Naive B cell (primary cell): ENCODE measurements around the gene SLC22A2. TPM values are rescaled to one million over a fixed set of nuclear protein-coding genes. Genes with fewer than 3 reads are reported as not detected.

Experiments used
- ATAC-seq, 2 donors: fragments of 150-1000 bp; cut with Tn5 transposase; 2 replicates each; pipeline ENCODE4 v1.10.0; 2021; ENCODE audit warnings: low read depth in 2 of 2, mild to moderate bottlenecking in 2 of 2, moderate library complexity in 2 of 2
- DNase-seq: peaks from one replicate; pipeline ENCODE4 v3.0.0; 2022
- H3K27ac Mint-ChIP-seq, 6 donors: one replicate each; pipeline ENCODE4 v1.8.0; 2020 to 2022; ENCODE audit warnings: mild to moderate bottlenecking in 6 of 6, mixed read lengths in 6 of 6, moderate library complexity in 5 of 6, inconsistent platforms in 2 of 6
- H3K27me3 Mint-ChIP-seq, 3 donors: one replicate each; pipeline ENCODE4 v1.8.0; 2021 to 2022; ENCODE audit warnings: mixed read lengths in 3 of 3, mild to moderate bottlenecking in 1 of 3
- H3K36me3 Mint-ChIP-seq, 2 donors: one replicate each; pipeline ENCODE4 v1.8.0; 2020 to 2022; ENCODE audit warnings: mixed read lengths in 2 of 2, inconsistent platforms in 1 of 2, mild to moderate bottlenecking in 1 of 2
- H3K4me1 Mint-ChIP-seq, 3 donors: one replicate each; pipeline ENCODE4 v1.8.0; 2020 to 2022; ENCODE audit warnings: mixed read lengths in 3 of 3, inconsistent platforms in 1 of 3, mild to moderate bottlenecking in 1 of 3, moderate library complexity in 1 of 3
- H3K4me3 Mint-ChIP-seq, 8 donors: one replicate each; pipeline ENCODE4 v1.8.0; 2020 to 2022; ENCODE audit warnings: mild to moderate bottlenecking in 8 of 8, mixed read lengths in 8 of 8, moderate library complexity in 8 of 8, inconsistent platforms in 2 of 8
- H3K9me3 Mint-ChIP-seq, 7 donors: one replicate each; pipeline ENCODE4 v1.8.0; 2020 to 2022; ENCODE audit warnings: mixed read lengths in 7 of 7, mild to moderate bottlenecking in 5 of 7, inconsistent platforms in 2 of 7, moderate library complexity in 1 of 7
- polyA plus RNA-seq, 6 donors: library from polyadenylated mRNA; unstranded; fragments of 300-500 nt; fragmentation: Illumina TruSeq; gene quantifications; one replicate each; pipeline ENCODE4 v1.2.3, GENCODE V29; 2021; ENCODE audit warnings: low read depth in 6 of 6

SLC22A2 gene
- polyA plus RNA-seq, 6 donors from 2014 or later: not detected

DNA sequence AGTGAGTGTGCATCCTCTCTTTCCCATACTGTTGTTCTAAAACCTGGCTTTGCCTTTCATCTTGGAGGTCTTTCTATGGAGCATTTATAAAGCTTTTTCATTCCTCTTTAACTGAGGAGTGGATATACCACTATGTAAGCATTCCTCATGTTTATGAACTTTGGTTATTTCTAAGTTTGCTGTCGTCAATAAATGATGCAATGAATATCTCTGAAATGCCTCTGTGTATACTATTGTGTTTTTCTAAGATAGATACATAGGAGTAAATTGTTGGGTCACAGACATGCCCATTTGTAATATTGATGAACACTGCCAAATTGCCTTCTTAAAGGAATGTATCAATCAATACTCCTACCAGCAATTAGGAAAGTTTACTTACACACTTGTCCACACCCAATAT is 53.9 kb downstream of the SLC22A2 start:
- Mint-ChIP-seq H3K36me3 (peaks cover 0 to 9% of the 10 kb centered on the region in 2 donors), H3K27me3 (peaks cover 10 to 25% (median 14%) of the 10 kb centered on the region in 3 donors), H3K4me3 (no peak overlapping the region), H3K27ac (no peak overlapping the region), H3K9me3 (peaks cover 6 to 29% (median 15%) of the 10 kb centered on the region in 7 donors), H3K4me1 (no peaks in the 10 kb centered on the region)
- DNase-seq (no peak), ATAC-seq (no peak)

GRCh38 chr6:160203953-160204352 is 54.7 kb downstream of the SLC22A2 start:
- Mint-ChIP-seq H3K27ac (no peak overlapping the region), H3K4me3 (no peak overlapping the region), H3K4me1 (no peaks in the 10 kb centered on the region), H3K27me3 (peaks cover 10 to 25% (median 14%) of the 10 kb centered on the region in 3 donors), H3K9me3 (peaks cover 6 to 23% (median 12%) of the 10 kb centered on the region in 7 donors), H3K36me3 (peaks cover 0 to 9% of the 10 kb centered on the region in 2 donors)
- ATAC-seq (no peak), DNase-seq (no peak)

DNA sequence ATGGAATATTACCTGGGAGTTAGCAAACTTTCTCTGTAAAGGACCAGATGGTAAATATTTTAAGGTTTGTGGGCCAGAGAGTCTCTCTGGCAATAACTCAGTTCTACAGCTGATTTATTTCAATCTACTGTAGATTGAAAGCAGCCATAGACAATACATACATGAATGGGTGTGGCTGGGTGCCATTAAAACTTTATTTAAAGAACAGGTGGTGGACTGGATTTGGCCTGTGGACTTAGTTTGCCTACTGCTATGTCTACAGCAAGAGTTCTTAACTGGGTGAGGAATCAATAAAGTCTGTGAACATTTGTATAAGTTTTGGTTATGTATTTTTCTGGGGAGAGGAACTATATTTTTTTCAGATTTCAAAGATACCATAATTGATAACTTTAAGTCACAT is 55.1 kb downstream of the SLC22A2 start:
- Mint-ChIP-seq H3K9me3 (peaks cover 6 to 22% (median 11%) of the 10 kb centered on the region in 7 donors), H3K36me3 (peaks cover 0 to 9% of the 10 kb centered on the region in 2 donors), H3K27me3 (peaks cover 10 to 25% (median 14%) of the 10 kb centered on the region in 3 donors), H3K27ac (no peak overlapping the region), H3K4me3 (no peak overlapping the region), H3K4me1 (no peaks in the 10 kb centered on the region)
- DNase-seq (no peak), ATAC-seq (no peak)

GRCh38 chr6:160203076-160203475 is 55.5 kb downstream of the SLC22A2 start:
- H3K9me3 Mint-ChIP-seq: peaks cover 4 to 17% (median 8%) of the 10 kb centered on the region in 7 donors
- peaks cover 10 to 25% (median 14%) of the 10 kb centered on the region in 3 donors for H3K27me3 Mint-ChIP-seq
- no peak for DNase-seq
- peaks cover 0 to 6% of the 10 kb centered on the region in 2 donors for H3K36me3 Mint-ChIP-seq
- ATAC-seq: no peak
- no peaks in the 10 kb centered on the region for H3K4me1 Mint-ChIP-seq
- H3K27ac Mint-ChIP-seq: no peak overlapping the region
- H3K4me3 Mint-ChIP-seq: no peak overlapping the region

- H3K27me3 Mint-ChIP-seq: peaks cover 6 to 25% (median 14%) of the 10 kb centered on the region in 3 donors
- no peaks in the 10 kb centered on the region for H3K36me3 Mint-ChIP-seq
- no peaks in the 10 kb centered on the region for H3K4me1 Mint-ChIP-seq
- no peak for ATAC-seq
- no peak overlapping the region for H3K4me3 Mint-ChIP-seq
- DNase-seq: no peak
- H3K27ac Mint-ChIP-seq: no peak overlapping the region
- peaks cover 4 to 16% (median 7%) of the 10 kb centered on the region in 7 donors for H3K9me3 Mint-ChIP-seq
These were observed 56.2 kb downstream of the SLC22A2 start for GRCh38 chr6:160202411-160202810.

DNA sequence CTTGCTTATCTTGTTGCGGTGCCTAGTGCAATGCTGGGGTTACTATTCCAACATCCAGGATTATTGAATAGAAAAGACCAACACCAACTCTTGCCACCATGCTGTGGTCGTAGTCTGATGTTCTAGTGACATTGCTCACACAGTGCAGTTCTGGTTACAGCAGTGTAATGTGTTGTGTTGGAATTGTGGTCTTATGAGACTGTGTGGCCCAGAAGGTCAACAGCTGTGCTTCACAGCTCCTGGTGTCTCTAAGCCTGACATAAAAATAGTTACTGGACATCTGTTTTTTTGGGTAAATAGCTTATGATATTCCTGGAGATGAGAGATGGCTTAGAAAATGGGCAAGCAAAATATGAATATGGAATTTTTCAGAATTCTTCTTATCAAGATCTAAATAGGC is 57.6 kb downstream of the SLC22A2 start:
- ATAC-seq: no peak
- Mint-ChIP-seq H3K9me3 (peaks cover 5 to 20% (median 10%) of the 10 kb centered on the region in 7 donors), H3K27me3 (peaks cover 6 to 26% (median 14%) of the 10 kb centered on the region in 3 donors), H3K4me3 (no peak overlapping the region), H3K27ac (no peak overlapping the region), H3K36me3 (no peaks in the 10 kb centered on the region), H3K4me1 (no peaks in the 10 kb centered on the region)
- DNase-seq: no peak

DNA sequence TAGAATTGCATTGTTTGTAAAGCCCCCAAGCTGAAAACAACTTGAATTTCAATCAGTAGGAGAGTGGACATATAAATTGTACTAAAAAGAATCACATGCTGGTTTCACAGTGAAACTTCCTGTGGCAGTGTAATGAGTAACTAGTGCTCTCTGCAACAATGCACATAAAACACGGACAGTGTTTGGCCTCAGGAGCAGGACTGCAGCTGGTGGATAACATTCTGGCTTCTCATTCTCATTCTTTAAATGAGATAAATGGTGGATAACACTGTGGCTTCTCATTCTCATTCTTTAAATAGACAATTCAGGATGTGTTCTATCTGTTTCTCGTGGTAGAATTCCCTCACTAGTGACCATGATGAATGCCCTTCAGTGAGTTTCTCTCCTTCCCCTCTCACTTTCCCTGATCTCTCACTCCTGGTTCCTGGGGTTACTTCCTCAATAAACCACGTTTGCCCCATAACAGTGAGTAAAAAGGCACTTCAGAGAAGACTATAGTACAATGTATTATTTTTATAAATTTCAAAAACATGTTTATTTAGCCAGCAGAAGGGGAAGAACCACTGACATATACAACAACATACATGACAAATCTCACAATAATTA is 59.9 kb downstream of the SLC22A2 start:
- no peak overlapping the region for H3K27ac Mint-ChIP-seq
- ATAC-seq (no peak), DNase-seq (no peak)
- H3K9me3 Mint-ChIP-seq: peaks cover 5 to 40% (median 26%) of the 10 kb centered on the region in 7 donors
- peaks cover 6 to 26% (median 14%) of the 10 kb centered on the region in 3 donors for H3K27me3 Mint-ChIP-seq
- H3K4me1 Mint-ChIP-seq: no peaks in the 10 kb centered on the region
- H3K36me3 Mint-ChIP-seq: peaks cover 0 to 7% of the 10 kb centered on the region in 2 donors
- H3K4me3 Mint-ChIP-seq: no peak overlapping the region

DNA sequence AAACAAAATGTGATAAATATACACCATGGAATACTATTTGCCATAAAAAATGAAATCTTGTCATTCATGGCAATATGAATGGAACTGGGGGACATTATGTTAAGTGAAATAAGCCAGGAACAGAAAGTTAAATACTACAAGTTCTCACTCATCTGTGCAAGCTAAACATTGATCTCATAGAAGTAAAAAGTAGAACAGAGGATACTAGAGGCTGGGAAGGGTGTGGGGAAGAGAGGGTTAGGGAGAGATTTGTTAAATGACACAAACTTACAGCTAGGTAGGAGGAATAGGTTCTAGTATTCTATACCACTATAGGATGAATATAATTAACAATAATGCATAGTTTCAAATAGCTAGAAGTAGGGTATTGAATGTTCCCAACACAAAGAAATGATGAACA is 61.0 kb downstream of the SLC22A2 start:
- ATAC-seq: no peak
- no peak overlapping the region for H3K4me3 Mint-ChIP-seq
- no peak for DNase-seq
- H3K27ac Mint-ChIP-seq: no peak overlapping the region
- peaks cover 6 to 26% (median 14%) of the 10 kb centered on the region in 3 donors for H3K27me3 Mint-ChIP-seq
- H3K4me1 Mint-ChIP-seq: no peaks in the 10 kb centered on the region
- peaks cover 5 to 50% (median 36%) of the 10 kb centered on the region in 7 donors for H3K9me3 Mint-ChIP-seq
- peaks cover 0 to 7% of the 10 kb centered on the region in 2 donors for H3K36me3 Mint-ChIP-seq

GRCh38 chr6:160194808-160195207 is 63.8 kb downstream of the SLC22A2 start:
- Mint-ChIP-seq H3K9me3 (peaks cover 10 to 62% (median 49%) of the 10 kb centered on the region in 7 donors), H3K36me3 (peaks cover 0 to 20% of the 10 kb centered on the region in 2 donors), H3K27me3 (peaks cover 0 to 7% (median 0%) of the 10 kb centered on the region in 3 donors), H3K27ac (no peak overlapping the region), H3K4me3 (no peak overlapping the region), H3K4me1 (no peaks in the 10 kb centered on the region)
- ATAC-seq (no peak), DNase-seq (no peak)

GRCh38 chr6:160192840-160193239 is 65.8 kb downstream of the SLC22A2 start:
- Mint-ChIP-seq H3K4me3 (no peak overlapping the region), H3K27me3 (peaks cover 0 to 7% (median 0%) of the 10 kb centered on the region in 3 donors), H3K27ac (no peak overlapping the region), H3K9me3 (peaks cover 10 to 62% (median 49%) of the 10 kb centered on the region in 7 donors), H3K36me3 (peaks cover 0 to 20% of the 10 kb centered on the region in 2 donors), H3K4me1 (no peaks in the 10 kb centered on the region)
- ATAC-seq: no peak
- DNase-seq: no peak

- Mint-ChIP-seq H3K4me1 (no peaks in the 10 kb centered on the region), H3K27ac (no peak overlapping the region), H3K27me3 (no peaks in the 10 kb centered on the region), H3K9me3 (peaks cover 6 to 61% (median 46%) of the 10 kb centered on the region in 7 donors), H3K4me3 (no peak overlapping the region), H3K36me3 (peaks cover 0 to 20% of the 10 kb centered on the region in 2 donors)
- ATAC-seq (no peak), DNase-seq (no peak)
These were observed 67.6 kb downstream of the SLC22A2 start for GRCh38 chr6:160190973-160191372.

- no peak overlapping the region for H3K27ac Mint-ChIP-seq
These were observed 68.5 kb downstream of the SLC22A2 start for GRCh38 chr6:160190081-160190480.

DNA sequence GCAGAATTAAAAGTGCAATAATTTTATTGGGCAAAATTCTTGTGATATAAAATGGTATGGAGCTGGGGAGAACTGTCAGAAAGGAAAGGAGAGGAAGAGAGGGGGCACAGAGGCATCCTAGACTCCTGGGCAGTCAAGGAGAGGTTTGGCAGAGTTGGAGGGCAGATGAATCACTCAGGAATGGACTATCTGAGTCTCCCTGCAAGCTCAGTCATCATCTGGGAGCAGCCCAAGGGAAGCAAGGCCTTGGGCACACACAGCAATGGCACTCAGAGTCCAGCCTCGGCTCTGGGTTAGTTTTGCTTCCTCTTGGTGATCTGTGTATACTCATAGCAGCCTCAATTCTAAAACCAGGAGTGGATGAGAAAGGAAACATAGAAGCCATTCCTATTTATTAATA is 69.8 kb downstream of the SLC22A2 start:
- DNase-seq: no peak
- no peak for ATAC-seq
- peaks cover 0 to 13% of the 10 kb centered on the region in 2 donors for H3K36me3 Mint-ChIP-seq
- H3K9me3 Mint-ChIP-seq: peaks cover 6 to 42% (median 35%) of the 10 kb centered on the region in 7 donors
- peaks cover 0 to 8% (median 0%) of the 10 kb centered on the region in 3 donors for H3K27me3 Mint-ChIP-seq
- no peak overlapping the region for H3K4me3 Mint-ChIP-seq
- H3K27ac Mint-ChIP-seq: no peak overlapping the region
- H3K4me1 Mint-ChIP-seq: no peaks in the 10 kb centered on the region

More at GRCh38 chr6:160190081-160190480, 68.5 kb downstream of the SLC22A2 start:
- H3K4me3 Mint-ChIP-seq: no peak overlapping the region
- H3K4me1 Mint-ChIP-seq: no peaks in the 10 kb centered on the region
- DNase-seq (no peak), ATAC-seq (no peak)
- no peaks in the 10 kb centered on the region for H3K27me3 Mint-ChIP-seq
- H3K36me3 Mint-ChIP-seq: peaks cover 0 to 20% of the 10 kb centered on the region in 2 donors
- H3K9me3 Mint-ChIP-seq: peaks cover 6 to 55% (median 42%) of the 10 kb centered on the region in 7 donors

GRCh38 chr6:160180706-160181105 is 77.9 kb downstream of the SLC22A2 start:
- no peak for DNase-seq
- Mint-ChIP-seq H3K27me3 (peaks cover 12 to 31% (median 29%) of the 10 kb centered on the region in 3 donors), H3K36me3 (no peaks in the 10 kb centered on the region), H3K4me1 (no peaks in the 10 kb centered on the region), H3K9me3 (peaks cover 0 to 6% (median under 1%) of the 10 kb centered on the region in 7 donors), H3K27ac (no peak overlapping the region), H3K4me3 (no peak overlapping the region)
- ATAC-seq: no peak
